Activated CD4-positive, CD25-positive, alpha-beta regulatory T cell treated with anti-CD3 and anti-CD28 coated beads, Interleukin-2, amount 50 U/mL, for 24 hours (primary cell): Measurements from ENCODE around the gene RANGAP1.

Experiments
- ATAC-seq, 2 donors: fragments of 150-1000 bp; cut with Tn5 transposase; one replicate each; pipeline ENCODE4 v1.10.0; 2021; ENCODE audit warnings: mild to moderate bottlenecking in 1 of 2, moderate library complexity in 1 of 2

RANGAP1 gene, protein sequence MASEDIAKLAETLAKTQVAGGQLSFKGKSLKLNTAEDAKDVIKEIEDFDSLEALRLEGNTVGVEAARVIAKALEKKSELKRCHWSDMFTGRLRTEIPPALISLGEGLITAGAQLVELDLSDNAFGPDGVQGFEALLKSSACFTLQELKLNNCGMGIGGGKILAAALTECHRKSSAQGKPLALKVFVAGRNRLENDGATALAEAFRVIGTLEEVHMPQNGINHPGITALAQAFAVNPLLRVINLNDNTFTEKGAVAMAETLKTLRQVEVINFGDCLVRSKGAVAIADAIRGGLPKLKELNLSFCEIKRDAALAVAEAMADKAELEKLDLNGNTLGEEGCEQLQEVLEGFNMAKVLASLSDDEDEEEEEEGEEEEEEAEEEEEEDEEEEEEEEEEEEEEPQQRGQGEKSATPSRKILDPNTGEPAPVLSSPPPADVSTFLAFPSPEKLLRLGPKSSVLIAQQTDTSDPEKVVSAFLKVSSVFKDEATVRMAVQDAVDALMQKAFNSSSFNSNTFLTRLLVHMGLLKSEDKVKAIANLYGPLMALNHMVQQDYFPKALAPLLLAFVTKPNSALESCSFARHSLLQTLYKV

DNA sequence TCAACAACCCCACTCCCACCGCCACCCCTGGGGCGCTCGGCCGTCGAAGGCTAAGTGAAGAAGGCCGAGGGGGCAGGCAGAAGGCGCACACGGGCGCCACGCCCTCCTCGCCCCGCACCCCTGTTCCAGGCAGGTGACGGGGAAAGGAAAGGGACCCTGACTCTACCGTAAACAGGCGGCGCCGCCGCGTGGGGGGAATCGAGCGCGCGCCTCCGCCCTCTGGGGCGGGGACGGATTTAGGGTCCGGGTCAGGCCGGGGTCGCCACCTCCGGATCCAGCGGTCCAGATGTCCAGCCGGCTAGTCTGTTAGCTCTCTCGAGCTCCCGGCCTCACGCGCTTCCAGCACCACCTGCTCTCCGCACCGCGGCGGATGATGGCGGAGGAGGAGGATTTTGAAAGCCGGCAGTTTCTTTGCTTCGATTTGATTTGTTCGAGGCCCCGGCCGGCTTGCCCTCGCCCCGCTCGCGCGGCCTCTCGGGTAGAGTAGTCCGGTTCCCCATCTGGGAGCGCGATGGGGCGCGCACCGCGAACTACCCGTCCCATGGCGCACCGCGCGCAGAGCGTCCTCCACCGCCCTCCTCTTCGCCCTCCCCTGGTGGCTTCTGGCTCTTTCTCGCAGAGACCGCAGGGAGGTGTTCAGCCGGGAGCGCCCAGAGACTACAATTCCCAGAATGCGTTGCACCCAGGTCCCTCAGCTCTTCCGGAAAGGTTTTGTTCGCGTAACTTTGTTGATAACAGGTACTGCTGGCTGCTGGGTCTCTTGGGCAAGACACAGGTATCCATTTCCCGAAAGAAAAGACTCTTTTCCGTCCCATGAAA lies at the start of gene RANGAP1:
RANGAP1 (minus strand) TSS at position 368 of the 819 bp plus-strand sequence. CDS start 5,143 bp downstream, outside the sequence.
- ATAC-seq: peak; percentile 91 to 94

DNA sequence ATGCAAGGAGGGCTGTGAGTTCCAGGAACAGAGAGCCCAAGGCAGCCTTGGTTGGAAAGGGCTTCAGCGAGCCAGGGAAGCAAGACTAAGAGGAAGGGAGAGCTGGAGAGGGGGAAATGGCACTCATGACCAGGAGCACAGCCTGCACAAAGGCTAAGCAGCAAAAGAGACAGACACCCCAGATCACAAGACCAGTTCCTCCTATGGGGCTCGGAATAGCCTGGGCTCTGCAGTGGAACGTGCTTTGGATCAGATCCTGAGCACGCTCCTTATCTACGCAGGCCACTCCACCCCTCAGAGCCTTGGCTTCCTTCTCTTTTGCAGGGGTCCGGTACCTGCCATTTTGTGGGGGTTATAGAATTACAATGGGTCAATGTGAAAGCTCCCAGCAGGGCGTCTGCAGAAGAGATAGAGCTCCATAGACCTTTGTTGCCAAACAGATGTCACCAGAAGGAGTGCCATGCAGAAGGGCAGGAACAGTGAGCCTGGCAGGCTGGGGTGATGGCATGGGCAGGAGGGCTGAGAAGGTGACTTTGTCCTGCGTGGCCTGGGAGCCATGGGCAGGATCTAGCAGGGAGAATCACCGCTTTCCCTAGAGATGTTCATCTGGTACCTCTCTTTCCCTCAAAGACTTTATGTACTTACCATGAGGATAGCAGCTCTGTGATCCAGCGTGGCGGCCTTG lies 49.1 kb upstream of the RANGAP1 start:
- ATAC-seq: no peak

- ATAC-seq: no peak
Observed at GRCh38 chr22:41334215-41334614, 48.2 kb upstream of the RANGAP1 start.

- no peak for ATAC-seq
Observed at GRCh38 chr22:41333806-41334205, 47.8 kb upstream of the RANGAP1 start.

DNA sequence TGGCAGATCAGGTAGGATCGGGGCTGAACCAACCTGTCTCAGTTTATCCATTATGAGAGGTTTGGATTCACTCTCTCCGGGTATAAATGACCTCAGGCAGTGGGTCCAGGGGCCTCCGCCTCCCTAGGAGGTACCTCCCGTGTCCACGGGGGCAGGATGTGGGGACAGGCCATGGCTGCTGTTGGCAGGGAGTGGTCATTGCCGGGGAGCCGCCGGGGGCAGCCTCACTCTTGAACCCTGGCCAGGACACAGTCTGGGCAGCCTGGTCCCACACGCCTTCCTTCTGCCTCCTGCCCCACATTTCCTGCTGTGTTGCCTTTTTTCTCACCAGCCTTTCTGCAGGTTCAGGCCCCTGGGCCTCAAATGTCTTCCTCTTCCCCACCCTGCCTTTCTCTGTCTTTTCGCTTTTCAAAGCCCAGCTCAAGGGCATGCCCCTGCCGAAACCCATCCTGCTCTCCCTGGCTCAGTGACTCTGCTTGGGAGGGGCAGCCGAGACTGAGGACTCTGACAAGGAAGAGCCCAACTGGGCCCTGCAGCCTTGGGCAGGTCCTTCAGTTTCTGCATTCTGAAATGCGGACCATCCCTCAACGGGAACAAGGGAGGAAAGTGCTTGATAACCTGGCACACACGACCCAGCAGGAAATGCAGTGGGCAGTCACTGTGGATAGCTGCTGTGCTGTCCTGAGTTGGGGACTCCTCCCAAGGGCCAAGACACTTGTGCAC lies 46.4 kb upstream of the RANGAP1 start:
- ATAC-seq: no peak

DNA sequence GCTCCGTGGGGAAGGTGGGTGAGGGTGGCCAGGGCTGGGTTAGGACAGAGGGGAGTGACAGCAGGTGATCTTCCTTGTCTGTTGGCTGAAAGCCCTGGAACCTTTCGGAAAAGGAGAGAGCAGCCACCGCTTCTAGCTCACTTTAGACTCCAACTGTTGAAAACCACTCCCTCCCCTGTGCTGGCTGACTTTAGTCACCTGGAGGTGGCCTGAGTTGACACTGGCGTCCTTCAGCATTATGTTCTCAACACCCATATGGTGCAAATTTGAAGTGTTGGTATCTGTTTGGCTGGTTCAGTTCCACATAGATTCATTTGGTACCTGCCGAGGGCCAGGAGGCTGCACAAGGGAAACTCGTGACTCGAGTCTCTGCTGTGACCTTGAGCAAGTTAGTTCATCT lies 44.2 kb upstream of the RANGAP1 start:
- ATAC-seq: no peak

GRCh38 chr22:41327124-41327523 lies 41.1 kb upstream of the RANGAP1 start:
- ATAC-seq: no peak

- no peak for ATAC-seq
Observed at GRCh38 chr22:41324821-41325528, 39.0 kb upstream of the RANGAP1 start.

DNA sequence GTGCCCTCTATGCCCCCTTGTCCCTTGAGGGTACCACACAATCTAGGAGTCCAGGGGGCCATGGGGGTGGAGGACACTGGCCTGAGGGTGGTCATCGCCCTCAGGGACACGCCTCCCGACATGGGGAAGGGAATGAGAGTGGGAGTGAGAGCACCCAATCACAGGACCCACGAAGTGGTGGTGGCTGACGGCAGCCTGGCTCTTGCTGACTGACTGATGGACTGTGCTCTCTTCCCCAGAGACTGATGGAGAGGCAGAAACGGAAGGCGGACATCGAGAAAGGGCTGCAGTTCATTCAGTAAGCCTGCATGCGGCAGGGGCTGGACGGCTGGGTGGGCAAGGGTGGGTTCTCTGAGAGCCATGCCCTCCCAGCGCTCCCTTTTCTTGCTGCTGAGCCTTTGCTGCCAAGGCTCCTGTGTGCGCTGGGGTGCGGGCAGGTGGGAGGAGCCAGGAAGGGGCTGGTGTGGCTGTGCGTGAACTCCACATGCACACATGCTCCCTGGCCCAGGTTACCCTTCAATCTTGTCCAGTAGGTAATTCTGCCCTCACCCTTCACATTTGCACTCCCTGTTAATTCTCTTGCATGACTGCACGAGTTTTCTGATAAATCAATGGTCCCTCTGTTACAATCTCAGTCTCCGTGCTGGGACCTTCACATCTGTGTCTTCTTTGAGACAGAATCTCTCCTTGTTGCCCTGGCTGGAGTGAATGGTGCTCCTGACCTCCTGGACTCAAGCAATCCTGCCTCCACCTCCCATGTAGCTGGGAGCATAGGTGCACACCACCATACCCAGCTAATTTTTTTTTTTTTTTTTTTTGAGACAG lies 34.6 kb upstream of the RANGAP1 start:
- ATAC-seq: no peak

DNA sequence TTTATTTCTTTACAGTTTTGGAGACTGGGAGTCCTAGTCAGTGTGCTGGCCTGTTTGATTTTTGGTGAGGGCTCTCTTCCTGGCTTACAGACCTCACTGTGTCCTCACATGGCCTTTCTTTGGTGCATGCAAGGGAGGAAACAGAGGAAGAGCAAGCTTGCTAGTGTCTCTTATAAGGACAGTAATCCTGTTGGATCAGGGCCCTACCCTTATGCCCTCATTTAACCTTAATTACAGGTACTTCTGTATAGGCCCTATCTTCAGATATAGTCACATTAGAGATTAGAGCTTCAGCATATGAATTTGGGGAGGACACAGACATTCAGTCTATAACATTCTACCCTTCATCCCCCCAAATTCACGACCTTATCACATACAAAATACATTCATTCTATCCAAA lies 29.6 kb upstream of the RANGAP1 start:
- no peak for ATAC-seq

DNA sequence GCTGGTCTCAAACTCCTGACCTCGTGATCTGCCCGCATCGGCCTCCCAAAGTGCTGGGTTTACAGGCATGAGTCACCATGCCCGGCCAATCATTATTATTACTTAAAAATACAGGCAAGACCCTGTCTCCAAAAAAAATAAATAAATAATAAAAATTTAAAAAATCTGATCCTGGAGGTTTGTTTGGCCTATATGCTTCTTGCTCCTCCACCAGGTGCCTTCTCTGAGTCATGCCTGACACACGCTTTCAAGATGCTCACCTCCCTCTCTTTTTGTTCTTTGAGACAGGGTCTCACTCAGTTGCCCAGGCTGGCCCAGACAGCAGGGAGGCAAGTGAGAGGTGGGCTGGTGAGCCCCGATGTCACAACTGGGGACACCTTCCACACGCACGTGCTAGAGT lies 28.8 kb upstream of the RANGAP1 start:
- no peak for ATAC-seq

DNA sequence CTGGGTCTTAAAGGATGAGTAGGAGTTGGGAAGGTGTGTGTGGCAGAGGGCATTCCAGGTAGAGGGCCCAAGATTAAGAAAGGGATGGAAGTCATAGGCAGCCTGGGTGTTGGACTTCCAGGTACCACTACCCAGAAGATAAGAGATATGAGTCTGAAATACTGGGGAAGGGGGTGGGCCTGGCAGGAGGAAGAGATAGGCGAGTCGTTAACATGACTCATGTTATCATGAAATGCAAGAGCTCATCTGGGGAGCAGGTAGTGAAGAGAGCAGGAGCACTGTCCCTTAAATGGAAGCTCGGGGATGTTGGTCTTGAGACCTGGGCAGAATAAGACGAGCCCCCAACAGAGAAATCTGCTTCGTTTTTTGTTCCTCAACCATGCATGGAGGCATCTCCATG lies 25.5 kb upstream of the RANGAP1 start:
- ATAC-seq: no peak

- ATAC-seq: no peak
Observed at GRCh38 chr22:41310336-41310735, 24.3 kb upstream of the RANGAP1 start.

DNA sequence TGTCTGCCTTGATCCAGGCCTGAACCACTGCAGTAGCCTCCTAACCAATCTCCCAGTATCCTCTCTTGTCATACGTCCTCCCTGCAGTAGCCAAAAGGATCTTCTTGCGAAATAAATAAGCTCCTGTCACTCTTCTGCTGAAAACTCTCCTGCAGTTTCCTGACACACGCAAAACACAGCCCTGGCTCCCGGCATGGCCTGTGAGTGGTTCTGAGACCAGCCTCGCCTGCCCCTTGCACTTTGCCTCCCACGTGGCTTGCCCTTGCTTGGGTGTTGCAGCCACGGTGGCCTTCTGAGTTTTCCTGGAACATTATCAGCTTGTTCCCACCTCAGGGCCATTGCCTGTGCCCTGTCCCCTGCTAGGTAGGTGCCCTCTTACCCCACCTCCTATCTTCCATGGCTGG lies 22.6 kb upstream of the RANGAP1 start:
- no peak for ATAC-seq

DNA sequence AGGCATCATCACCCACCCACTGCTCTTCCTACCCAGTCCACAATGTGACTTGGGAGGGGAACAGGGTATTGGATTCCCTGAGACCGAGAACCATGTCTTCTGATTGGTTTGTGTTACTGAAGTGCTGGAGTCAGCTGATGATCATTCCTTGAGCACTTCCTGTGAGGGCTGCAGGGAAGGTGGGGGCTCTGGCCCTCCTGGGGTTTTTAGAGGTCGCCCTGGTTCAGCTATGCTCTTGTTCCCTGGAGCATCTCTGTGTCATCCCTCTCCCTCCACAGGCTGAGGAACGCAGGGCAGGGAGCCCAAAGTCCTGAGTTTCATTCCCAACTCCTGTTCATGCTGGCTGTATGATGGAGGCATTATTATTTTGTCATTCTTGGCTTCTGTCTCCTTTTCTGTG lies 22.1 kb upstream of the RANGAP1 start:
- no peak for ATAC-seq

GRCh38 chr22:41305646-41306045 lies 19.7 kb upstream of the RANGAP1 start:
- ATAC-seq: no peak

GRCh38 chr22:41302811-41303210 lies 16.8 kb upstream of the RANGAP1 start:
- no peak for ATAC-seq

DNA sequence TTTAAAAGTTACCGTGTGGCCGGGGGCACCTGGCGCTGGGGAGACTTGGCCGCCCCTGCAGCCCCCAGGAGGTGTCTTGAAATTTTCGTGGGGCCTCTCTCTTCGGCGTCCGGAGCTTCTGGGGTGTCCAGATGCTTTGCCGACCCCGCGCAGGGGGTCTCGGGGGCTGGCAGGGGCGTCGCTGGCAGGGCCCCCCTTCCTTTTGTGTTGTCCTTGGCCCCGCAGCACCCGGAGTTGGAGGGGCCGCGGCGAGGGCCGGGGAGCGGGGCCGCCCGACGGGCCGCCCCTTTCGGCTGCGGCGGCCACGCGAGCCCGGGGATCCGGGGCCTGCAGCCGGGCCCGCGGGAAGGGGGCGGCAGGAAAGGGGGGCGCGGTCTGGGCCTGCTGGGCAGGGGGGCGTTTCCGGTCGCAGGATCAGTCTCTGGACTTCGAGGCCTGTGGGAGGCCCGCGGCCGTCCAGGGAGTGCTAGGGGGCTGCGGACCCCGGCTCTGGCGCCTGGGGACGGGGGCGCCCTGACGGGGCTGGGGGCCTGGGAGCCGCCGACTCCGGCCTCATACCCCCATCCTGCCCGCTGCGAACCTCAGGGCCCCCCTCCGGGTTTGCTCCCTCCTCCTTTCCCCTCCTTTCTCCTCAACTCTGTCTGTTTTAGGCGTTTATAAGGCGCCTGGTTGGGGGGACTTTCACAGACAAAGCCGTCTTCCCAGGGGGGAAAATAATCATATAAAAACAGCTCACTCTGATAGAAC lies 16.2 kb upstream of the RANGAP1 start:
- no peak for ATAC-seq

- ATAC-seq: peak; percentile 96 to 97
Observed at GRCh38 chr22:41301085-41302020, 15.4 kb upstream of the RANGAP1 start, which contains the start of gene ZC3H7B. TSS of gene ZC3H7B (plus strand) at chr22:41301525. CDS start at chr22:41320661, 19,136 bp downstream.
